ENCODE measurements around the gene P2RX7.

DNA sequence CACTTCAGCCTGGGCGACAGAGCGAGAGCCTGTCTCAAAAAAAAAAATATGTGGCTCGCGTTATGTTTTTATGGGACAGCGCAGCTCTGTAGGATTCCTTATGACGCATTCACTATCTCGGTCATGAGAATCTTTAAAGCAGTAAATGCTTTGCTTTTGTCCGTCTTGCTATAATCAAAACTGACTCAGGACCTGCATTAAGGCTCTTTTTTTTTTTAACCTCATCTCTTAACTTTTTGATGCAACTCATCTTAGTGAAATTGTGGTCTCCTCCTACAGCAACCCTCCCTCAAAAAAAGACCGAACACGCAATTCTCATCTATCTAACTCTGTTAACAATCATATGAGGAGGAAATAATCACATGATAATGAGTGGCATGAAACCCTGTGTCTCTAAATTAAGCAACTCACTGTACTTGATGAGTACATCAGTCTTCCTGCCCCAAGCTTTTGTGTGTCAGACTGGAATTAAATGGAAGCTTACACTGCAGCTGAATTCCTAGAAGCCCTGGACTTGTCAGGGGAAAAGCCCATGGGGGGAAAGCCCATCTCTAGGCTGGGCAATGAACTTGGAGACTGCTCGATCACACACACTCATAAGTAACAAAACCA is 81.6 kb downstream of the P2RX7 start:
- TF ChIP-seq POLR2AphosphoS5 (IDR thresholded peaks at IDR 0.05; ENCODE audit: borderline replicate concordance, low read depth, low read length) (no peak), EZH2 (IDR thresholded peaks at IDR 0.05) (no peak)
